Fibroblast of upper back skin (primary cell): ENCODE measurements around the gene TM9SF1.

Experiments
- DNase-seq: peaks from one replicate; pipeline ENCODE4 v3.0.0-alpha.2; 2013

The TM9SF1 gene

DNA sequence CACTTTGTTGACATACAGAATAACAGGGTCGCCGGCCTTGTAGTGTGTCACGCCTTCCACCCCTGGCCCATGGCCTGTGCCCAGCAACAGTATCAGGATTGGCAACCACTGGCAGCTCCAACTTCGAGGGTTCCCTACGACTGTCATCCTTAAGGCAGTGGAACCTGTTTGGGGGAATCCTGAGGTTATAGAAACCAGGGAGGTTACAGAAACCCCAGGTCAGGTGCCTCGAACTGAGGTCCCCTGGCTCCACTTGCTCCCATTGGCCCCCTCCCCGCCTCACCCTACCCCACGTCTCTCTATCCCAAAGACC lies 412 bp downstream of the TM9SF1 start:
- no peak for DNase-seq

DNA sequence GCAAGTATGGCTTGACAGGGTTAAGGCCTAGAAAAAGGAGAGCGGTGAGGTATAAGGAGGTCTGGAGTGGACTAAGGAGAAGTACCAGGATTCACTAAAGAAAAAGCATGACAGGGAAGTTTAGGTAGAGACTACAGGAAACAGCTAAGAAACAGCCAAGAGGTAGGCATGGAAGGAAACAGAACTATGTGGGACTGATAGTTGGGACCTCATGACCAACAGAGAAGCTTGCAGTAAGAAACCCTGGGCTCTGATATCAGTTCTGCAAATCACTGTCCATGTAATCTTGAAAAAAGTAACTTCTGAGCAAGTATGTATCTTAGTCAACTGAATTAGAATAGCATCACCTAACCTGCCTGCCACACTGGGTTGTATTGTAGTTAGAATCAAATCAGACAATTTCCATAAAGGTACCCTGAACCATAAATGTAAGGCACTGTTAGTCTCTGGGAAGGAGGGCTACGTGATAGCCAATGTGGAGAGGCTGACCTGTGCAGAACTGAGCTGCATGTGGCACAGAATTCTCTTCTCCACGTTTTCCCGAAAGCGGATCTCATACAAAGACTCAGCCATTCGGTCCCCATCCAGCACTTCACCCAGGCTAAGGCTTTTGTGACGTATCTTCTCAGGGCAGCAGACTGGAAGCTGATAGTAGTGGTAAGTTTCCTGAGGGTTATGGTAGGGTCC lies 912 bp downstream of the TM9SF1 start:
- DNase-seq = no peak

DNA sequence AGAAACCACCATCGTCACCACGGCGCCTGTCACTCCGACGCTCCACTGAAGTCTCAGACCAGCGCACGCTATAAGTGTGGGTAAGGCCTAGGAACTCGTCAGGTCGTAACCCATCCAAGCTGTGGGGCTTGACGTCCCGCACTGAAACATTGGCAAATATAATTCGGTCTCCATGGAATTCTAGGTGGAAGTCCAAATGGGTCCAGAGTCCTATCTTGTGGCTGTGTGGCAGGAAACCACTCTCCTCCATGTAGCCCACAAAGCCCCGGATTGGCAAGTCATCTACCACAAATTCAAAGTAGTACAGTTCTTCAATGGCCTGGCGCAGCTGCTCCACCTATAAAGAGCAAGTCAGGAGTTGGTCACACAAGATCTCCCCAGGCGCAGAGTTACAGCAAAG lies 2.3 kb downstream of the TM9SF1 start:
- DNase-seq = no peak

DNA sequence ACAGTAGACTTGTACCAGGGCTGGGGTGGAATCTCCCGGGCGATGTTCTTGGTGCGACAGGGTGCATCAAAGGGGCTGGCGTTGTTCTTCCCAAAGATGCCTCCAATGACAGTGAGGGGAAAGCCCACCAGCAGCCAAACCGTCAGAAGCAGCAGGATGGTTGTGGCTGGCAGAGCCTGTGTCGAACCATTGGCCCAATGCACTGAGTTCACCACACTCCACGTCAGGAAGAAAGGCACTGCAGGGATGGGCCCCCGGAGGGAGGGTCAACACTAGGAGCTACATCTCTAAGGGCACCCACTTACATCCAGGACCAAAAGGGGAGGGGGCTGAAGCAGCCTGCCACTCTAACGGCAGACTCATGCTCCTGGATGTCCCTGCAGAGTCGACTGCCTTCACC lies 4.8 kb downstream of the TM9SF1 start:
- no peak for DNase-seq

DNA sequence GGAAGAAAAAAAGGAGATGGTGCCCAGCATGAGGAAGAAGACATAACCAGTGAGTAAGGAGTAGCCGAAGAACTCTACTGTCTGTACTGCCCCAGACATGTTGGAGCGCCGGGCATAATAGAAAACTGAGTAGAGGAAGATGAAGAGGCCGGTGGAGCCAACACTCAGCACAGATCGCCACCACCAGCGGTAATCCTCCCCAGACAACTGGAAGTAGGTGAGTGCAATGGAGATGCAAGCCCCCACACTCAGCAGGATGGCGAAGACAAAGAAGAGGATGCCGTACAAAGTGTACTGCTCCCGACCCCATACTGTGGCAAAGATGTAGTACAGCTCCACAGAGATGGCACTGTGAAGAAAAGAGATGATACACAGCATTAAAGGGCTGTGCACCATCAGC lies 5.8 kb downstream of the TM9SF1 start:
- no peak for DNase-seq

DNA sequence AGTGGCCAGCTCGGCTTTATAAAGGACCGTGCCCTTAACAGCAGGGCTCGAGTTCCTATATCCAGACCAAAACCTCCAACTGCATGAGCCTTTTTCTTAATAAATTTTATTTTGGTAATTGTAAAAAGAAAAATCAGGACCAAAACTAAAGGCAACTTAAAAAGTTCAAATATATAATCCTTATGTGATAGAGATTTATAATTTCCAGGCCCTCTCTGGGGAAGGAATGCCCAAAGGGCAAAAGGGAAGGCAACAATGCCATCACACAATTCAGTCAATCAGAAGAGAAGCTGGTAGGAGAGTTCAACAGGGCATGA lies 6.2 kb downstream of the TM9SF1 start:
- no peak for DNase-seq

DNA sequence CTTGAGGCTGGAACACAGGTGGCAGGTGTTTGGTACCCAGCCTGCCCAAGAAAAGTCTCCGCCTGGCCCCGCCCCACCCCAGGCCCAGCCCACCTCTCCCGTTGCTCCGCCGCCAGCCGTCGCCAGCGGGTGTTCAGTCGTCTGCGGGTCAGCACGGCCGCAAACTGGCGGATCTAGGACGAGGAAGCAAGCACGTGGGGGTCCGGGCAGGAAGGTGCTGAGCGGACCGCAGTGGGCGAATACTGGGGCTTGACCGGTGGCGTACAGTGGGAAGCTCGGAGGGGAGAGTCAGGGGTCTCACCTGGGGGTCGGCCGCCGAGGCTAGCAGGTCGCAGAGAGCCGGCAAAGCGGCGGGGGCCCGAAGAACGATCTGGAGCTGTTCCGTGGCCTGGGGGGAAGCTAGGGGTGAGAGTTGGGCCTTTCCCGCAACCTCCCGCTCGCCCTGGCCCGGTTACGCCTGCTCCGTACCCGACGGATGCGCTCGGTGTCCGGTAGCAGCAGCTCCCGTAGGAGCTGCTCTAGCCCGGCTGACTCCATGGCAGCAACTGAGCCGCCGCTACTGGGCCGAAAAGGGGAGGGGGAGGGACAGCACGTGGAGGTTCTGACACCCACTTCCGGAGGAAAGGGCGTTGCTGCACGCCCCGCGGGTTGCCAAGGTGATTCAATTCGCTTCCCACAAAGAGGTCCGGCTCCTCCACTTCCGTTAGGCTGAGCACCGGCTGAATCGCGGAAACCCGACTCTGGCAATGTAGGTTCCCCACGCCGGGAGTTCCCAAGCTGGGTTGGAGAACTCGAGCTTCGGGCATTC lies 6.8 kb downstream of the TM9SF1 start, which contains the start of gene IPO4:
IPO4 (minus strand) TSS at position 566 of the 808 bp plus-strand sequence; CDS start at position 537, 29 bp downstream.
- peak; percentile 97 for DNase-seq

DNA sequence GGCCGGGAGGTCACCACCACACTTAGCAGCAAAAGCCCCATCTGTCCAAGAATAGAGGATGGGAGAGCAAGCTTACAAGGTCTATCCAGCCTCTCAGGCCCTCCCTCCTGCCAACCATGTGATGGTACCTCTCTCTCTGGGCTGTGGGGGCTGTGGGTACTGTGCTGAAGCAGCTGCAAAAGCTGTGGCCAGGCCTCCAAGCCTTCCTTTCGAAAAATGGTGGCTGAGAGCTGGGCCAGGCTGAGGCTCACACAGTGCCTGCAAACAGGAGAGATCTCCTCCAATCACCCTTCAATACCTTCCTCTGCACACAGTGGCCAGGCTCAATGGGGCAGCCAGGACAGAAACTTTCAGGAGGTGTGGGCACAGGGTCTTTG lies 7.7 kb downstream of the TM9SF1 start:
- DNase-seq = no peak

DNA sequence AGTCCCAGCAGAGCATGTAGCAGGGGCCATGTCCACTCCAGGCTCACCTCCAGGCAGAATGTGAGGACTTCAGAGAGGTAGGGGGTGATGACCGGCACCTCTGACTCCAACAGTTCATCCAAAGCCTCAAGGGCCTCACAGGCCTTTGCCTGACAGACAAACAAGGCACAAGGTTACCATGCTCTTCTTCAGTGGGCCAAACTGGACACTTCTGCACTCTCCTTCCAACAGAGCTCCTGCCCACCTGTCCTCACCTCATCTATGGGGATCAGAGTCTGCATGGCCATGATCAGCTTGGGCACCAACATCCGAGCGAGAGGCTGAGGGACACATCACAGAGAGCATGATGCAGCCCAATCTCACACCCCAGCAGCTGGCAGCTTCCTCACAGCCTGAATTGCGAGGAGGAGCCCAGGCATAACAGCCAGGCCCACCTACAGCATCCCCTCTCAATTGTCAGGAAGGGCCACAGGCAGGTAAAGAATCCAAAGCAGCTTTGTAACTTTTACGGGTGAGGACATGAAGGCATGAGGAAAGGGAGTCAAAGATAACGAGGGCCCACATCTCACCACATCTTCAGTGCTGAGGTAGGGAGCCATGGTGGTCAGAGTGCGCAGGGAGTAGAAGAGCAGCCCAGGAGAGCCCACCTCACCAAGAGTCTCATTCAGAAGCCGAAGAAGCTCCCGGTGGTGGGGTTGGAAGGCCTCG lies 8.3 kb downstream of the TM9SF1 start:
- no peak for DNase-seq

DNA sequence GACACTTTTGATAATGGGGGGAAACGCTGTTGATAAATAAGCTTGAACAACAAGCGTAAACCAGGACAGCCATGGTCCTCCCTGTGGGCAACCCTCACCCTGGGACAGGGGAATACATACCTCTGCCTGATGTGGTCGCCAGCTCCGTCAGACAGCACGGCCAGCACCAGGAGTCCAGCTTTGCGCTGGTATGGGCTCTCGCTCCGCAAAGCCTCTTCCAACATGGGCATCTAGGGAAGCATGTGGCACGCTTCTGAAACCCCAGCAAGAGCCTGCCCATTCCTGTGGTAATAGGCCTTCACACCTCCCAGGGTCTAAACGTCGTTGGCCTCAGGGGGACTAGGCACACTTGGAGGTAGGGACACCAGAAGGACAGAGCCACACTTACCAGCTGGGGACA lies 9.5 kb downstream of the TM9SF1 start:
- no peak for DNase-seq

DNA sequence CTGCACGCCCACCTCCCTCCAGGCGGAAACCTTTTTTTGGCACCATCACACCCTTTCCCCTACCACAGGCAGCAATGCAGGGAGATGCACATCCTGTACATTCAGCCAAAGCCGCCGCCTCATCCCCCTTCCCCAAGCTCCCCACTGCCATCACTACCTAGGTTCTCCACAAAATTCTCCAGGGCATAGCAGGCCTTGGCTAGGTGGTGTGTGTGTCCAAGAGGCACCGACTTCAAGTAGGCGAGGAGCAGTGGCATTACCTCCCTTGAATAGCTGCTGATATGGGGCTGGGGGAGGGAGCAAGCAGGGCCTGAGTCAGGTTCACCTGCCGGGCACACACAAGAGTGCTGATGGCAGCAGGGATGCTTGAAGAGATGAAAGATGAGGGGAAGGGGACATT lies 10.2 kb downstream of the TM9SF1 start:
- DNase-seq = no peak

DNA sequence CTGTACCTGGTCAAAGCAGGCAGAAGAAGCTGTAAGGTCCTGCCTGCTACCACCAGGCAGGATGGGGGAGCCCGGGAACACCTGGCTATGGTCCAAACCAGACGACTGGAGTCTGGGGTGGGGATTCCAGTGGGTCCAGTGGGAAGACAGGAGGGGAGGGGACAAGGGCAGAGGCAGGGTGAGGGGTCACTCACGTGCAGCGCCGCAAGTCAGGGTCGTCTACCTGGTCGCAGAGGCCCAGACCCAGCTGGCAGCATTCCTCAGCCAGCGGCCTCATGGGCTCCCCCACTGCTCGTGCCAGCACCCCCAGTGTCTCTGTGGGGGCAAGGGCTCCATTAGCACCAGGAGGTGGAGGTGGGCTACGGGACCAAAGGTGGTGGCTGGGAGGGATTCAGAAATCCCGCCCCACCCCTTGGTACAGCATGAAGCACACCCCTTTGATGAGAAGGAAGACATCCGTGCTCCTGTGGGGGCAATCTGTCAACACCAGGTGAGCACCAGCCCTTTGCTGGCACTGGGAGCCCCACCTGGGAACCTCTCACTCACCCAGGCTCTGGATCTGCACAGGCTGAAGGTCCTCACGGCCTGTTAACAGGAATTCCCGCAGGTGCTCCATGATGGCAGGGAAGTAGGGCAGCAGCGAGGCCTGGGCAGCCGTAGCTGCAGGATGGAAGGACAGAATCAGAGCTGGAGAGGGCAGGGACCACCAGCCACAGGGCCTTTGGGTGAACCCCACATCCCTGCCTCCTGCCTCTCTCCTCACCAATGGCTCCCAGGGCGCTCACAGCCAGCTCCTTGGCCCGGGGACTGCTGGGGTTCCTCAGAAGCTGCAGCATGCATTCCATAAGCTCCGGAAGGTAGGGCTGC lies 10.9 kb downstream of the TM9SF1 start:
- no peak for DNase-seq

DNA sequence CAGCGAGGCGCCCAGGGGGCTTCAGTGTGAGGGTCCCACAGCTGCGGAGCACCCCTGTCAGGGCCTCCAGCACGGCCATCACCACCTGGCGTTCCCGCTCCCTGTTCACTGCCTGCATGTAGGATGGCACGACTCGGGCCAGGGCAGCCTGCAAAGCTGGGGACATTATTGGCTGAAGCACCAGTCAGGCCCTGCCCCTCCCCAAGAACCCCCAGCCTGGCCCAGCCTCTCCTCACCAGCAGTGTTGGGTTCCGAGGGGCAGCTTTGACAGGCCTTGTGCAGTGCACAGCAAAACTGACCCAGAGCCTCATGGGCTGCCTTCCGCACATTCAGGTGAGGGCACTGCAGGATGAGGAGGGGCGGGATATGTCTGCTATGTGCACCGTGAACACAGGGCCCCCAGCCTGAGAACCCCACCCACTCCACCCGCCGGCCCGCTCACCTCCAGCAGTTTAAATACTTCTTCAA lies 12.2 kb downstream of the TM9SF1 start:
- DNase-seq = no peak

DNA sequence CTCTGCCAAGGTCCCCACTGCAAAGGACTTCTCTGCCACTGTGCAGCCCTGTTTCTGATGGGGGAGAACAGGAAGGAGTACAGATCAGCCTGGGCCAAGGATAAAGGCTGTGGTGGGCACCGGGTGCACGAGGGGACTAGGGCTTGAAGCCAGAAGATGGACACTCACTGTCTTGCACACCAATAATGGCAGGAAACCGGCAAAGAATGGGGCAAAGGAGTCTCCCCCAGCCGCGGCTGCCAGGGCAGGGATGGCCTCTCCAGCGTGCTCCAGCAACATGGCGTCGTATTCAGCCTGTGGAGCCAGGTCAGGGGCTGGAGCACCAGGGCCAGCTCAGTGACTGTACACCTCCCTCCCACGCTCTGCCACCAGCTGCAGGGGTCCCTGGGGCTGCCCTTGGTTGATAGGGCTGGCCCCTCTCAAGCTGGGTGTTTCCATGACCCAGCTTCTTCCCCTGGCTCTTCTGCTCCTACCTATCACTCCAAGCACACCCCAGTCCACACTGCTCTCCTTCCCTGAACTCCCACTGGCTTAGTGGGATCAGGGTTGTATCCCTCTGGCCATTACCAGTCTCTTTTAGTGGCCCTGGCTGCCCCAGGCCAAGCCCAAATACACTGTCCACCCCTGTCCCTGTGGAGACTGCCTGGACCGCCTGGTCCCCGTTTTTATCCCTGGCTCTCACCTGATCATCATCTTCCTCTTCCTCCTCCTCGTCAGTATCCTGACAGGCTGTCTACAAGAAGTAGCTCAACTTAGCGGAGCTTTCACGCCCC lies 12.9 kb downstream of the TM9SF1 start:
- DNase-seq = no peak

DNA sequence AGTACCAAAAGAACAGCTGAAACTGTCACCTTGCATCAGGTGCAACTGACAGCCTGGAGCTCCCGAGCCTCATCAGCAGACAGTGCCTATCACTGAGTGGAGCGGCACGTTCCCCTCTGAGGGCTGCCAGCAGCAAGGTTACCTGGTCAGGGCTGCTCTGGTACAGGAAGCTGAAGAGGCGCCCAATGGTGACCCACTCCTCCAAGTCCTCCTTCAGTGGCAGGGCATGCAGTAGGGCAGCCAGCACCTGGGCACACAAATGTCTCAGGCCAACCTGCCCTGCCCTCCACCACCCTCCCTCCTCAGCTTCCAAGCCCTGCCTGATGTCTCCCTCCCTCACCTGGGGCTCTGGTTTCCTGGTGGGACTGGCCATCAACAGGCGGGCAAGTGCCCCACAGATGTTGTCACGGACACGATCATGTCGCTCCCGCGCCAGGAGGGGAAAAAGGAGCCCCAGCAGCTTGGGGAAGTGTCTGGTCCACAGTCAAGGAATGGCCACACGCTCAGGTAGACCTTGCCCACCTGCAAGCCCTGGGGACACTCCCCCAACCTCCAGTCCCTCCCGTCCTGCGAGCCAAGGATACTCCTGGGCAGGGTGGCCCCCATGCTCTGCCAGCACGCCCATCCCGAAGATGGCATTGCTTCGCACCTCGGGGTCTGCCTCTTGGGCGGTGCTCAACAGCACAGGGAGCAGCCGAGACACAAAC lies 13.7 kb downstream of the TM9SF1 start:
- DNase-seq = no peak

DNA sequence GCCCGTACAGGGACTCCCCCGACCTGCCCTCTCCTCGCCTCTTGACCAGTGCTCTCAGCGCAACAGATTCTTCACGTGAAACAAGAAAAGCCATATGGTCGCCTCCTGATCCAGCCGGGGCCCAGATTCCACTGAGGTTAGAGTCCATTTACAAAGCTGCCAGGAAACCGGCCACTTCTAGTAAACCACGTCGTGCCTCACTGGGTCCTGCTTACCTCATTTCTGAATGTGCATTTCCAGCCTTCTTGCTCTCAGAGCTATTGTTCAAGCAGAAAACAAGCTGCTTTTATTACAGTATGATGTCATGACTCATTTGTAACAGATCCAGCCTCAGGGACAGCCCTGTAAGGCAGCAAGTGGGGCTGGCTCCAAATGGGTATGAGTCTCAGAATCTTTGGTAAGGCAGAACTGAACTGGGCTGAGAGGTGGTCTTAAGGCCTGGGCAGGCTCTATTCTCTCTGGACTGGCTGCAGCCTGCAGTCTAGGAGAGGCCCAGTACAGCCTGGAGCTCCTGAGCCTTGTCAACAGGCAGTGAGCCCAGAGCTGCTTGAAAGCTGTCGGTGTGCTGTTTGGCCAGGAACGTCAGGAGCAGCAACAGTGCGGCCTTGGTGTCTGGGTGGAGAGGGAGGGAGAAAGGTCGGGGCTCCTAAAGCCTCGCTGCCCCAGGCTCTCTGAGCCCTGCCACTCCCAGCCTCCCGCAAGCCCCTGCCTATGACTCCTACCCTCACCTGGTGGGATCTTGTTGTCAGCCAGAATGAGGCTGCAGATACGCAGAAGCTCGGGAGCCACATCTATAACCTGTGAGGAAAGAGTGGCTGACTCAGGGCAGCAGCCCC lies 15.1 kb downstream of the TM9SF1 start:
- DNase-seq = peak; percentile 49

DNA sequence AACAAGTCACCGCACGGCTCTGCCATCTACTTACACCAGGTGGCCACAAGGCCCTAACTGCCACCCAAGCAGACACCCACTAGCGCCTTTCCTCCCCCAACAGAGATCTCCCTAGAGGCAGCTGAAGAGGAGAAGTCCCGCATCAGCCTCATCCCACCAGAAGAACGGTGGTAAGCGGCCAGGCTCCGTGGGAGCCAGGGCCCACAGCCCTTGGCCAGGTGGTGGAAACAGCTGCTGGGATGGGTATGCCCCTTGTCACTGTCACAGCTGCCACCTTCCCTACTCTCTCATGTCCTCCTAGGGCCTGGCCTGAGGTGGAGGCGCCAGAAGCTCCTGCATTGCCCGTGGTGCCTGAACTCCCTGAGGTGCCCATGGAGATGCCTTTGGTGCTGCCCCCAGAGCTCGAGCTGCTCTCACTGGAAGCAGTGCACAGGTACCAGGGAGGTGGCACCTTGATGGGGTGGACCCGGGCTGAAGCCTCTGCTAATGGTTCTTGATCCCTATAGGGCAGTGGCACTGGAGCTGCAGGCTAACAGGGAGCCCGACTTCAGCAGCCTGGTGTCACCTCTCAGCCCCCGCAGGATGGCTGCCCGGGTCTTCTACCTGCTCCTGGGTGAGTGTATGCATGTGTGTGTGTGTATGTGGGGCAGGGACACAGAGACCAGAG lies 15.8 kb downstream of the TM9SF1 start:
- DNase-seq = no peak

DNA sequence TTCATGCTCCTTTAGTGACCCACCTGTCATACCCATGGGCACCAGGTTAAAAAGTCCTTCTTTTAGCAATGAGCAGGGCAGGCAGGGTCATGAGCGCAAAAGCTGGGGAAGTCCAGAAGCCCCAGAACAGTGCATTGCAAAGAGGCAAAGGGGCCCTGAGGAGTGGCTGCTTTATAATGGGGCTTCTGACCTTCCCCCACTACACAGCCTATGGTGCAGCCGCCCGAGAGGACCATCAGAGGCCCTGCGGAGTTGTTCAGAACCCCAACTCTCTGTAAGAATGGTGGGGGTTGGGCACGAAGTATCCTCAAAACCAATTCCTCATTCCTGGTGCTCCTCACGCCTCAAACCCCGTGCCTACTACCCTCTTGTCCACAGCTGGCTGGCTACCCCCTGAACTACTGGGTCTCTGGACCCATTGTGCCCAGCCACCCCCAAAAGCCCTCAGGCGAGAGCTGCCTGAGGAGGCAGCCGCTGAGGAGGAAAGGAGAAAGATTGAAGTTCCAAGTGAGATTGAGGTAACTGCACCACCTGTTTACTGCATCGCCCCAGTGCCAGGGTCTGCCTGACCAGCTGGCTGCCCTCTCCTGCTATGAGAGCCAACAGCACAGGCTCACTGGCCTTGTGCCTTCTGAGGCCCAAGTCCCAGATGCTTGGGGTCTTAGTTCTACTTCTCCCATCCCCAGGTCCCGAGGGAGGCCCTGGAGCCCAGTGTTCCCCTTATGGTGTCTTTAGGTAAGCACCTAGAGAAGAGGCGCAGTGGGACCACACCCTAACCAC lies 16.7 kb downstream of the TM9SF1 start:
- no peak for DNase-seq

DNA sequence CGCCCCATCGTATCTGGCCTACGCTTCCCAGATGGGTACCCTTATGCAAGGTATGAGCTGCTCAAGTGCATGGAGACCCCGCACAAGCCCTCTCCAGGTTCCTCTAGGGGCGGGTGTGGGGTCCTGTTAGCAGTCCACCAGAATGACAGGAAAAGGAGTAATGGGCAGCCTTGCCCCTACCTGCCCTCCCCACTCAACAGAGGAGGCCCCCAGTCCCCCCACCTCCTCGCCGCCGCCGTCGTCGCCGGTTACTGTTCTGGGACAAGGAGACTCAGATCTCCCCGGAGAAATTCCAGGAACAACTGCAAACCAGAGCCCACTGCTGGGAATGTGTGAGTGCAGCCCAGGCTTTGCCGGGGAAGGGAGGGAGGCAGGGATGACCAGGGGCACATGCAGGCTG lies 17.4 kb downstream of the TM9SF1 start:
- no peak for DNase-seq
